Lung (tissue), 12 donors: ENCODE data around the gene NKAIN2. TPM values are rescaled to one million over a fixed set of nuclear protein-coding genes. Genes with fewer than 3 reads are reported as not detected.

ENCODE experiments used
- ATAC-seq: fragments of 200-7000 bp; cut with Tn5 transposase; one replicate; pipeline ENCODE4 v1.9.1; 2020; ENCODE audit warnings: moderate number of reproducible peaks; ENCODE audit not compliant: insufficient read depth, low FRiP score
- DNase-seq, 3 donors: peaks; one replicate each; pipeline ENCODE4 v3.0.0-alpha.2; 2013 to 2017
- H3K27ac ChIP-seq, 2 donors: one replicate each; pipeline ENCODE4 v1.5.1; 2013; ENCODE audit warnings: mild to moderate bottlenecking in 2 of 2, moderate library complexity in 2 of 2, control low read depth in 1 of 2, inconsistent platforms in 1 of 2, low read depth in 1 of 2, low read length in 1 of 2
- H3K27me3 ChIP-seq, 3 donors: one replicate each; pipeline ENCODE4 v1.5.1; 2013; ENCODE audit warnings: low read length in 2 of 3; ENCODE audit not compliant: control insufficient read depth in 3 of 3, insufficient read depth in 3 of 3
- H3K36me3 ChIP-seq, 4 donors: one replicate each; pipeline ENCODE4 v1.5.1; 2013; ENCODE audit warnings: low read length in 4 of 4, mild to moderate bottlenecking in 1 of 4, moderate library complexity in 1 of 4; ENCODE audit not compliant: control insufficient read depth in 4 of 4, insufficient read depth in 4 of 4
- H3K4me1 ChIP-seq, 5 donors: one replicate each; pipeline ENCODE4 v1.5.1; 2013; ENCODE audit warnings: low read length in 5 of 5, mild to moderate bottlenecking in 2 of 5, moderate library complexity in 1 of 5; ENCODE audit not compliant: control insufficient read depth in 5 of 5, insufficient read depth in 5 of 5
- H3K4me3 ChIP-seq: one replicate; pipeline ENCODE4 v1.5.1; 2013; ENCODE audit warnings: mild to moderate bottlenecking, control low read depth, moderate library complexity
- H3K9ac ChIP-seq, 2 donors: one replicate each; pipeline ENCODE4 v1.5.1; 2013; ENCODE audit warnings: low read length in 2 of 2, control low read depth in 1 of 2; ENCODE audit not compliant: insufficient read depth in 1 of 2
- H3K9me3 ChIP-seq, 4 donors: one replicate each; pipeline ENCODE4 v1.5.1; 2013; ENCODE audit warnings: low read length in 3 of 4, mild to moderate bottlenecking in 1 of 4, moderate library complexity in 1 of 4; ENCODE audit not compliant: control insufficient read depth in 4 of 4, insufficient read depth in 3 of 4
- CTCF ChIP-seq: IDR thresholded peaks from 2 replicates; pipeline ENCODE4 v1.5.1; 2012; ENCODE audit warnings: mild to moderate bottlenecking; ENCODE audit errors: control extremely low read depth, extremely low read depth
- WGBS, 2 donors: extraction: QIAGEN DNeasy Blood & Tissue Kit; methylation state at CpG; one replicate each; pipeline ENCODE4 v1.1.7; 2013; 5-methylcytosine and 5-hydroxymethylcytosine counted together
- polyA plus RNA-seq, 2 donors: library from polyadenylated mRNA; stranded (reverse); fragments of 200-250 nt; gene quantifications; one replicate each; pipeline ENCODE4 v1.2.1, GENCODE V29; 2013
- total RNA-seq, 2 donors: library from RNA; depleted of rRNA in 1 of 2; stranded (reverse); fragments of >200 nt in 1 of 2; gene quantifications; one replicate each; pipeline ENCODE4 v1.2.1, GENCODE V29; 2014 to 2021
- donor health status: control.
- donor health status: control.
- donor health status: Bipolar disorder and iron deficiency.
- donor health status: healthy.
- donor health status: DM: yes; HTN: yes; CAD: no.

Gene NKAIN2
- total and polyA plus RNA-seq, 4 donors = 0.01 to 4.4 TPM; not detected in 2

GRCh38 chr6:124190256-124190655 is 386.6 kb downstream of the NKAIN2 start:
- no peaks in the 10 kb centered on the region for H3K27me3 ChIP-seq
- ATAC-seq (no peak), DNase-seq (no peak)
- no peaks in the 10 kb centered on the region for H3K36me3 ChIP-seq
- H3K4me1 ChIP-seq = no peaks in the 10 kb centered on the region
- 66 to 78% methylated on average over 2 of the region's 2 CpGs for WGBS, 2 donors
- H3K4me3 ChIP-seq = no peak overlapping the region
- H3K9ac ChIP-seq = no peak overlapping the region
- no peak for TF ChIP-seq CTCF
- no peak overlapping the region for H3K27ac ChIP-seq
- H3K9me3 ChIP-seq = peaks cover 0 to 2% (median 0%) of the 10 kb centered on the region in 4 donors

- WGBS, 2 donors = 93 to 95% methylated on average over 8 of the region's 8 CpGs
- no peak overlapping the region for H3K9ac ChIP-seq
- no peak for ATAC-seq
- peaks cover 0 to under 1% (median 0%) of the 10 kb centered on the region in 5 donors for H3K4me1 ChIP-seq
- no peak overlapping the region for H3K27ac ChIP-seq
- peaks cover 0 to 2% (median 0%) of the 10 kb centered on the region in 4 donors for H3K9me3 ChIP-seq
- no peak for DNase-seq
- H3K36me3 ChIP-seq = no peaks in the 10 kb centered on the region
- H3K4me3 ChIP-seq = no peak overlapping the region
- no peak for TF ChIP-seq CTCF
- no peaks in the 10 kb centered on the region for H3K27me3 ChIP-seq
Measured at GRCh38 chr6:124193132-124193531, 389.5 kb downstream of the NKAIN2 start.

GRCh38 chr6:124197148-124197547 is 393.5 kb downstream of the NKAIN2 start:
- DNase-seq = no peak
- WGBS, 2 donors = 91 to 92% methylated on average over 2 of the region's 2 CpGs

More at GRCh38 chr6:124197148-124197547, 393.5 kb downstream of the NKAIN2 start:
- no peak overlapping the region for H3K27ac ChIP-seq
- no peak for ATAC-seq
- H3K4me3 ChIP-seq = no peak overlapping the region
- H3K27me3 ChIP-seq = no peaks in the 10 kb centered on the region
- H3K36me3 ChIP-seq = no peaks in the 10 kb centered on the region
- H3K9ac ChIP-seq = no peak overlapping the region
- TF ChIP-seq CTCF = no peak
- H3K9me3 ChIP-seq = peaks cover 0 to 2% (median 0%) of the 10 kb centered on the region in 4 donors
- H3K4me1 ChIP-seq = peaks cover 0 to 17% (median 0%) of the 10 kb centered on the region in 5 donors
